Germinal center (tissue), 1 donor: ENCODE measurements around the gene PLA1A.
"Not testable (repeated sequence)": the region's sequence is repeated elsewhere in the genome, so short reads cannot be mapped to it uniquely, and the experiment has no call there.

Experiments
- DNase-seq: peaks from one replicate; pipeline ENCODE4 v3.0.0; 2012; ENCODE audit warnings: mixed read lengths, low spot score

The PLA1A gene

DNA sequence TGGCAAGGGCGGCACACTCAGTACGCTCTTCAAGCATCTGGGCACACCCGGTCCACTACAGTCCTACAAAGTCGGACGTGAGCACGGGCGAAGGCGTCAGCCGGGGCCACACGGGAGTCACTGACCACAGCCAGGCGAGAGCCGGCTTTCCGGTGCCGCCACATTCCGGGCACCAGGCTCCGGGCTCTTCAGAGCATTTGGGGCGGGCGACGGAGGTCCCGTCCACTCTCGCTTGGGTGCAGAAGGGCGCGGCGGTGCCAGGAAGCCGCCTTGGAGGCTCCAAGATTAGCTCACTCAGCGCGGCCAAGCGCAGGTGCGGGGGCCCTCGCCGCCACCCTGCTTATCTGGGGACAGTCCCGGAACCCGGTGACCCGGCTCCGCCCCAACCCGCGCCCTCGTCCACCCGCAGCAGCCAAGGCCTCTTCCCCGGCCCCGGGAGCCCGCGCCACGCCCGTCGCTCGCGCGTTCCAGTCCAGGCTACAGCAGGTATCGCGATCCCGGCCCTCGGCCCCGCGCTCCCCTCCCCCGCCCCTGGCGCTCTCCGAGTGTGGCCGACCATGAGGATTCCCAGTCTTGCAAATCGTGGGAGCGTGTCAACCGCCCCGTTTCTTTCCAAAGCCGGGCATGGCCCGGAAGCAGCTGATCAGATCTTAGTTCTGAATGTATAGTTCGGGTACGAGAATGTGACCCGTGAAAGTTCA lies 18.2 kb upstream of the PLA1A start, which contains the start of gene ADPRH:
ADPRH (plus strand) TSS at position 127 of the 701 bp plus-strand sequence. CDS start 2,678 bp downstream, outside the sequence.
- DNase-seq = peak; percentile 74

DNA sequence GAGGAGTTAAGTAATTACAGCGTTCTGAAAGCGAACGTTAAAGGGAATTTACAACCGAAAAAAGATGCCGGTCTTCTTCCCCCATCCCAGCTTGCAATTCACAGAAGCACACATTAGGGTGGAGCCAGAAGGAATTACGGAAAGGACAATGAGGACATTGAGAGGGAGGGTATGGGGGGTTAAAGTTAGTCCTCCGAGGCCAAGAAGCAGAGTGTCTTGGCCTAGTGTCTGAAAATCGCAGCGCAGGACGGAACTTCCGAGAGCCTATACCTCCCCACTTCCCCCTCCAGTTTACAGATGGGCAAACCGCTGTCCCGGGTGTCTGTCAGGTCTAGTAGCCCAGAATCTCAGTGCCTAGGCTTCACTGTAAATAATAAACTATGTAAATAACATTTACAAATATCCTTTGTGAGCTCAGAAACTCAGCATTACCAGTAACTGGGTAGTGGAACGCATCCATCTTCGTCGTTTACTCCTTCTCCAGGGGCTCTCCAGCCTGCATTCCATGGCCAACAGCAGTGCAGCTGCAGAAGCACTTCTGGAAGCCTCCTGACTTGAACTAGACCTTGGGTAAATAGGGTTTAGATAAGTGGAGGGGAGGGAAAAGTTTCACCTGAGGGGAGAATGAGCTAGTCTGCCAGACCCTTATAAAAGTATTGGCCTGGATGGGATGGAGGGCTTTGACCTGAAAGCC lies 17.5 kb upstream of the PLA1A start:
- DNase-seq = peak; percentile 66

DNA sequence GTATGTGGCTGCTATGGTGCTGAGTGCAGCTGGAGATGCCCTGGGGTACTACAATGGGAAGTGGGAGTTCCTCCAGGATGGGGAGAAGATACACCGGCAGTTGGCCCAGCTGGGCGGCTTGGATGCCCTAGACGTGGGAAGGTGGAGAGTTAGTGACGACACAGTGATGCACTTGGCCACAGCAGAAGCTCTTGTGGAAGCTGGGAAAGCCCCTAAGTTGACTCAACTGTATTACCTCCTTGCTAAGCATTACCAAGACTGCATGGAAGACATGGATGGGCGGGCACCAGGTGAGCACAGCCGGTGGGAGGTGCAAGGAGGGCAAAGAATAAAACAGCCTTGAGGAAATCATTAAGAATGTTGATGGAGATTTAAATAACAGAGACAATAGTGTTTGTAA lies 15.5 kb upstream of the PLA1A start:
- no peak for DNase-seq

DNA sequence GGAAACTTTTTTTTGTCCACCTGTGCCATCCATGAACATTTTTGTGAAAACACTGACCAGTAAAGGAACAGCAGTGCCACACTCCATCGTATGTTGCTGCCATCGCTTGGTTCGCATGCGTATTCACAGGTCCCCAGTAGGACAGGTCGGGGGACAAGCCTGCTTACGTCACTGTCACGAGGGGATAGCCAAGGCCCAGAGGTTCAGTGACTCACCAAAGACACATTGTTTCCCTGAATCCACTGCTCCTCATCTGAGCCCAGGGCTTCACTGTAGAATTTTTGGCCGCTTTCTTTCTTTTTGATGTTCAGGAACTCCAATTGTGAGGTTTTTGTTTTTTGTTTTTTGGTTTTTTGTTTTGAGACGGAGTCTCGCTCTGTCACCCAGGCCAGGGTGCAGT lies 12.5 kb upstream of the PLA1A start:
- DNase-seq = no peak

GRCh38 chr3:119585856-119586570 lies 11.7 kb upstream of the PLA1A start:
- no peak for DNase-seq

DNA sequence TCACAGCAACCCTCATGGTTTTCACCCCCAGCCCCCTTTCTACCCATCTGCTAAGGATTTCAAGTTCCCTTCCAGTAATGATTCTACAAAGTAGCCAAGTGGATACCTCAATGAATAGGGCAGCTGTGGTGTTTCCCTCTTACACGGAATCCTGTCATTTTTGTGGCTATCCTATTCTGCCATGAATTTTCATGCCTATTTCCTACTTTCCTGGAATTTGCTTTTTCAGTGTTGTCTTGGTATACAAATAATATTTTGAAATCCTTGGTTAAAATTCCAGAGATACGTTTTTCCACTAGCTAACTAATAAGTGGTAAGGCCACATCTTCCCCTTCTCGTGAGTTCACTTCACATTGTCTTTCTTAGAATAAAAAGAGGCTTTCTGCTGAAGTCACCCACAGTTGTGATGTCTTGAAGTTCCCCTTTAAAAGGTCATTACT lies 10.9 kb upstream of the PLA1A start:
- no peak for DNase-seq

GRCh38 chr3:119588112-119588511 lies 9.6 kb upstream of the PLA1A start:
- peak; percentile 54 for DNase-seq

- DNase-seq = no peak
Measured at GRCh38 chr3:119589102-119589773, 8.4 kb upstream of the PLA1A start.

DNA sequence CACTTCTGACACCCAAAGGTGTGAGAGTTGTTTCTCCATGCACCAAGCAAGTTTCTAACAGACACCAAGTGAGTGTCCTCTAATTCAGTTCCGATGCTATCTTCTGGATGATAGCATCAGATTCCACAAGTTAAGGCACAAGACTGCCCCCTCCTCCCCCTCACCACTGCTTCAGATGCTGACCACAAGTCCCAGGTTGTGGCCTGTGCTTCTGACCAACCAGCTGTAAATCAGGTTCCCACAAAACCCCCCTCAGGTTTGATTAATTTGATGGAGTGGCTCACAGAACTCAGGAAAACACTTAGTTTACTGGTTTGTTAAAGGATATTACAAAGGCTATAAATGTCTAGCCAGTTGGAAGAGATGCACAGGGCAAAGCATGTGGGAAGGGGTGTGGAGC lies 7.0 kb upstream of the PLA1A start:
- DNase-seq = no peak

- DNase-seq = no peak
Measured at GRCh38 chr3:119592861-119593260, 4.8 kb upstream of the PLA1A start.

GRCh38 chr3:119594066-119594465 lies 3.6 kb upstream of the PLA1A start:
- no peak for DNase-seq

DNA sequence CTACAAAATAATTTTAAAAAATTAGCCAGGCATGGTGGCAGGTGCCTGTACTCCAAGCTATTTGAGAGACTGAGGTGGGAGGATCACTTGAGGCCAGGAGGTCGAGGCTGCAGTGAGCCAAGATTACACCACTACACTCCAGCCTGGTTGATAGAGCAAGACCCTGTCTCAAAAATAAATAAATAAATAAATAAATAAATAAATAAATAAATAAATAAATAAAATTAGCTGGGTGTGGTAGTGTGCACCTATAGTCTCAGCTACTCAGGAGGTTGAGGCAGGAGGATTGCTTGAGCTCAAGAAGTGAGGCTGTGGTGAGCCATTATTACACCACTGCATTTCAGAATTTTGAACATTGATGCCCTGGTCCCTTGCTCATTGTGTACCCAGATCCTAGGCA lies 2.8 kb upstream of the PLA1A start:
- not testable (repeated sequence) for DNase-seq

DNA sequence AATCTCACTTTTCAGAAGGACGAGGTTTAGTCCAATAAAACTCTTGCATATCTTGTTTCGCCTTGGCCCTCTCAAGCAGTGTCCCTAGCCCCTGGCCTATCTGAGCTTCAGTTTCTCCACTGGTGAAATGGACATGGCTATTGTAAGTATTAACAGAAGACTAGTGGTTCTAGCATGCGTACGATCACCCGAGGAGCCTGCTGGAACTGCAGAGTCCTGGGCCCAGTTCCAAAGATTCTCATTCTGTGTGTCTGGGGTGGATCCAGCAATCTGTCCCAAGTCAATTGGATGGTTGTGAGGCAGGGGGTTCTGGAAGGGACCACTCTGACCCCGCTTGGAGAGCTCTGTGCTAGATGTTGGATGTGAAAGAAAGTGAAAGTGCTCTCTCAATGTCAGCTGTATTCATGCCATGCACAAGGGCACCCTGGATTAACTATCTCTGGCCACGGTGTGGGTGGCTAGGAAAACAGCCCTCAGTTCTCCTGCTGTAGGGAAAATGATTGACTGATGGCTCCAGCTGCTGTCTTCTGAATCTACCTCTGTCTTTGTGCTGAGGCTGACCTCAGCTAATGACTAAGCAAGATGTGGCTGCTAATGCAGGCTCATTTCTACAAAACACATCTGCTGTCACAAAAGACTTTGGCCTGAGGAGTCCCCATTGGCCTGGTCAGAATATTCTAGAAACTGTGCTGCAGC lies 1.9 kb upstream of the PLA1A start:
- no peak for DNase-seq

DNA sequence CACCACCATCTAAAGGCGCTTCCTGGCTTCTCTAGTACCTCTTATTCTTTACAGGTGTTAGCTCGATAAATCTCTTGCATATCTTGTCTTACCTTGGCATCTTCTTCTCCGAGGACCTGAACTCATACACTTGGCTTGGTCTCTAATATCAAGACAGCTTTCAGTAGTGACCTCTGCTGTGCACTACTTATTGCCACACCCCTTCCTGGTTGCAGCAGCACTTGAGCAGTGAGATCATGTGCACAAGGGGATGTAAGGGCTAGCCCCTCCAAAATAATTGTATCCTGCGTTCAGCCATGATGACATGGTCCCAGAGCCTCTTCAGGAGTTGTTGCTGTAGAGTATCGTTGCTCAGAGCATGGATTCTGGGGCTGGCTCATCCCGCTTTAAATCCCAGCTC lies 1.3 kb upstream of the PLA1A start:
- no peak for DNase-seq

DNA sequence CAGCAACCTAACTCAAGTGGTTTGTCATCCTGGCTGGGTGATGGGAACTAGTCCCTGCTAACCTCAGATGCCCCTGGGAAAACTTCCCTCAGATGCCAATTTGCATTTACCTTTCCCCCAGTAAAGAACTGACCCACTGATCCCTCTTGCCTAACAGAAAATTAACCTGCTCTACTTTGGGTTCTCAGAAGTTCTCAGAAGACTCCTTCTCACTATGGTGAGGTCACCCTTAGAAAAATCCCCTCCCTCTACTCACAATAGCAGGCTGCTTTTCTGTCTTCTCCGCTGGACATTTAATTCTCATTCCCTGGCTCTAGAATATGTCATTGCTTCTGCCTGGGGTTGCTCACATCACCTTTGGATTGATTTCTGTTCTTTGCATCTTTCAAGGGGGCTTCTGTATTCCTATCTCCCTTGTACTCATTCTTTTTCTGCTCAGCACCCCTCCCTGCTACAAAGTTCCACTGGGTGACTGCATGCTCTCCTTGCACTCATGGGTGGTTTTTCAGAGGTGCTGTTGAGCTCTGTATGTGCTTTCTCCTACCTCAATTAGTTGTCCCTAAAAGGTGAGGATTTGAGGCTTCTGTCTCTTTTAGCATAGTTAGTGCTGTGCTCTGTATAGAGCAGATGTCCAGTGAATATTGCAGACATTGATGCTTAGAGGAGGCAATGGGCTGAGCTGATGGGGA lies 869 bp downstream of the PLA1A start:
- no peak for DNase-seq

- DNase-seq = no peak
Measured at GRCh38 chr3:119599558-119600174, 2.0 kb downstream of the PLA1A start.

DNA sequence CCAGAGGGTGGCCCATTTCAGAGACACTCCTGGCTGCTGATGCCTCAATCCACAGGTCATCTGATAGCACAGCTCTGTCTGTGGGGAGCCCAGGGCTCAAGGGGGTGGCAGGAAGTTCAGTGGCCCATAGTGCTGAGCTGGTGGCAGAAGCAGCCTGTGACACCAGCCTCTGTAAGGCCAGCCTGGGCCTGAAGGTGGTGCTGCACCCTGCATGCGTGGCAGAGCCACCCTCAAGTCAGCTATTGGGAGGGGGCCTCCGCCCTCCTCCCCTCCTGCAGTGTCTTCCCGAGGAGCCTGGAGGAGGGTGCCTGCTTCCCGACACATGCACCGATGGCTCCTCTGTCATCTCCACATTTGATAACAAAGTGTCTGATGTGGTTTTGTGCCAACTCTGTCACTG lies 3.0 kb downstream of the PLA1A start:
- peak; percentile 79 for DNase-seq

DNA sequence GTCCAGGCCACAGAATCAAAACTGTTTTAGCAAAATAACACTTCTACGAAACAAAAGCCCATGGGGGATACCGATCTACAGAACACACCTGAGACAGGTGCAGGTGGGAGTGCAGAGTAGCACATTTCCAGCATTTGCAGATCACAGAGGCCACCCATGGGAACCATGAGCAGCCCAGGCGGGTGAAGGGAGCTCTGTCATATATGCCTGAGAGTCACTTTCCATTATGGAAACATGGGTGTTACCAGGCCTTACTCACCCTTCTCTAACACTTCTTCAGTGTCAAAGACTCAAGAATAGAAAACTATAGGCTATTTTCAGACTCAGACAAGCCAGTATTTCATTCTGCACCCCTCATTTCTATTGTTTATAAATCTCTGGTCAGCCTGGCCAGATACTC lies 3.5 kb downstream of the PLA1A start:
- DNase-seq = no peak

DNA sequence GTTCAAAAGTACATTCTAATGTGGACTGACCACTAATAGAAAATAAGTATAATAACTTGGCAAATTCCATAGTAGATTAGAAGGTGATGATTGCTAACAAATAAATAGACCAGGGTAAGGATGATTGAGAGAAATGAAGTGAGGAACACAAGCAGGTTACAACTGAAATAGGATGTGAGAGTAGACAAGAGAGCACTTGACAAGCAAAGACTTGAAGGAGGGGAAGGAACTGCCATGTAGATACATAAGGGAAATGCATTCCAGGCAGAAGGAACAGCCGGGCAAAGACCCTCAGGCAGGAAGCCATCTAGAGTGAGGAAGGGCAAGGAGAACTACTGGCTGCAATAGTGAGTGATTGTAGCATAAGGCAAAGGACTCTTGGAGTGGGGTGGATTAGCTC lies 5.0 kb downstream of the PLA1A start:
- no peak for DNase-seq

- no peak for DNase-seq
Measured at GRCh38 chr3:119604878-119605277, 7.2 kb downstream of the PLA1A start.
